KMS-11 (cell line): ENCODE data around the gene LPP.

Source experiments
- H2AFZ ChIP-seq: fragments of 200-600 bp; sonication (generic); 2 replicates; pipeline ENCODE4 v1.6.1; 2016; ENCODE audit warnings: antibody characterized with exemption, mixed run types, low read depth
- H3K27ac ChIP-seq: fragments of 200-600 bp; sonication (generic); 2 replicates; pipeline ENCODE4 v1.6.1; 2016; ENCODE audit warnings: mild to moderate bottlenecking, mixed run types
- H3K27me3 ChIP-seq: fragments of 200-600 bp; sonication (generic); 2 replicates; pipeline ENCODE4 v1.6.1; 2017; ENCODE audit warnings: mild to moderate bottlenecking, low read depth, mixed run types, moderate library complexity; ENCODE audit not compliant: insufficient read depth
- H3K36me3 ChIP-seq: fragments of 200-600 bp; sonication (generic); 2 replicates; pipeline ENCODE4 v1.6.1; 2017; ENCODE audit warnings: mild to moderate bottlenecking, mixed run types; ENCODE audit not compliant: insufficient read depth
- H3K4me1 ChIP-seq: fragments of 200-600 bp; sonication (generic); 2 replicates; pipeline ENCODE4 v1.6.1; 2016; ENCODE audit warnings: mild to moderate bottlenecking, low read depth, mixed run types; ENCODE audit not compliant: poor library complexity, severe bottlenecking
- H3K4me2 ChIP-seq: fragments of 200-600 bp; sonication (generic); 2 replicates; pipeline ENCODE4 v1.7.0; 2016; ENCODE audit warnings: mild to moderate bottlenecking, mixed run types
- H3K4me3 ChIP-seq: fragments of 200-600 bp; sonication (generic); IDR thresholded peaks from 2 replicates; pipeline ENCODE4 v1.6.1; 2017; ENCODE audit warnings: low read depth, low read length, mixed read lengths; ENCODE audit not compliant: insufficient read depth
- H3K79me2 ChIP-seq: fragments of 200-600 bp; sonication (generic); 2 replicates; pipeline ENCODE4 v1.6.1; 2016; ENCODE audit warnings: low read depth, mixed run types; ENCODE audit not compliant: insufficient read depth
- H3K9ac ChIP-seq: fragments of 200-600 bp; sonication (generic); 2 replicates; pipeline ENCODE4 v1.6.1; 2016; ENCODE audit warnings: mild to moderate bottlenecking, mixed run types
- H4K20me1 ChIP-seq: fragments of 200-600 bp; sonication (generic); 2 replicates; pipeline ENCODE4 v1.6.1; 2016; ENCODE audit warnings: mild to moderate bottlenecking, mixed run types; ENCODE audit not compliant: insufficient read depth
- CTCF ChIP-seq: fragments of 200-600 bp; sonication (generic); conservative IDR thresholded peaks from 2 replicates; pipeline ENCODE4 v1.6.1; 2017; ENCODE audit warnings: low read depth, mild to moderate bottlenecking, antibody characterized with exemption, low read length, moderate library complexity, mixed read lengths

Gene LPP

DNA sequence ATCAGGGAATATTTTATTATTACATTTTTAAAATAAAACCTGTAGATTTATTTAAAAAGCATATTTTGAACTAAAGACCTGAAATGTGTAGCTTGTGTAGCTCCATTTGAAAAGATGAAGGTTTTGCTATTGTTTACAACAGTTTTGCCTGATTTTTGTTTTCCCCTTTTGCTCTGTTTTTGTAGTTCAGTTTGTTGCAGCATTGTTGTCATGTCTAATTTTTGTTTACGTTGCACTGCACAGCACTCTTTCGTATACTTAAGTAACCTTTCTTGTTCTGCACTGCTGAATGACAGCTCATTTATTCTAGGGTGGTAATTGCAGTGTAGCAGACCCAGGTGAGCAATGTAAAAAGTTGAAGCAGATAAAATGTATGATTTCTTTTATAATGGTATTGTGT lies 435.8 kb downstream of the LPP start:
- H2AFZ ChIP-seq, result no peak overlapping the region
- H3K27me3 ChIP-seq, result no peaks in the 10 kb centered on the region
- no peak for TF ChIP-seq CTCF
- no peak overlapping the region for H3K27ac ChIP-seq
- no peaks in the 10 kb centered on the region for H4K20me1 ChIP-seq
- no peaks in the 10 kb centered on the region for H3K79me2 ChIP-seq
- no peak overlapping the region for H3K9ac ChIP-seq
- no peaks in the 10 kb centered on the region for H3K4me1 ChIP-seq
- H3K4me2 ChIP-seq, result no peak overlapping the region
- H3K4me3 ChIP-seq, result no peak overlapping the region
- no peaks in the 10 kb centered on the region for H3K36me3 ChIP-seq

DNA sequence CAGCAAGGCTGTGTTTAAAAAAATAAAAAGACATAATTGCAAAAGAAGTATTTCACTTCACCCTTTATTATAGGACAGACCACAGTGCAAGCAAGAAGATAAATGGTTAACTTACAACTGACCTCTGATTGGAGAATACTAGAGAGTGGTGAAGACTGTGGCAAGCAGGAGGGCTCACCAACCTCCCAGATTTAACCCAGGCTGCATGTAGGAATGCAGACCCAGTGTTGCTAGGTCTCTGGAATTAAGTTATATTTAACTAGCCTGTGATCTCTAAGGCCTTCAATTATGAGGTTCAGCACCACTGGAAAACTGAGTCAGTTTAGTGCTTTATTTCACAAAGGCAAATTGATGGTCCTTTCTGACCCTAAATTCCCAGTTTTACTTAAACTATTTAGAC lies 436.6 kb downstream of the LPP start:
- no peaks in the 10 kb centered on the region for H3K36me3 ChIP-seq

DNA sequence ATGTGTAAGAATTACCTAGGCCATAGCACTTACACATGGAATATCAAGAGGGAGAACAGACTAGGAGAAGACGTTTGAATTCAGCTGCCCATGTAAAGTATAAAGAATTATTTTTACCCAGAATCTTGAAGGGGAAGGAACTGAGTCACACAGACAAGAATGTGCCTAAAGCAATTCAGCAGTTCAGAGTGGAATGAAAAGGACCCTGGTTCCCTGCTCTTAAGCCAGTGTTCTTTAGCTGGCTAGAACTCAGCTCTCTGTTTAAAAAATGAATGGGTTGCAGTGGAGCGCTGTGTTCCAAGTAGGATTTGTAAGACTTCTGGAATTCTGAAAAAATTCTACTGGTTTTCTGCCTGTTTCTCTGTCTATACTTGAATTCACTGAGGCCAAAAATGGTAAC lies 440.2 kb downstream of the LPP start:
- Histone ChIP-seq H2AFZ (no peak overlapping the region), H3K9ac (no peak overlapping the region), H3K4me1 (no peaks in the 10 kb centered on the region), H3K27me3 (no peaks in the 10 kb centered on the region), H4K20me1 (no peaks in the 10 kb centered on the region), H3K27ac (no peak overlapping the region), H3K4me3 (no peak overlapping the region), H3K4me2 (no peak overlapping the region), H3K36me3 (no peaks in the 10 kb centered on the region), H3K79me2 (no peaks in the 10 kb centered on the region)
- no peak for TF ChIP-seq CTCF

More for the DNA sequence above, 436.6 kb downstream of the LPP start:
- H3K4me3 ChIP-seq, result no peak overlapping the region
- no peaks in the 10 kb centered on the region for H4K20me1 ChIP-seq
- no peak overlapping the region for H2AFZ ChIP-seq
- no peaks in the 10 kb centered on the region for H3K79me2 ChIP-seq
- H3K4me2 ChIP-seq, result no peak overlapping the region
- no peak for TF ChIP-seq CTCF
- H3K4me1 ChIP-seq, result no peaks in the 10 kb centered on the region
- H3K27me3 ChIP-seq, result no peaks in the 10 kb centered on the region
- no peak overlapping the region for H3K27ac ChIP-seq
- H3K9ac ChIP-seq, result no peak overlapping the region

GRCh38 chr3:188595890-188596376 lies 442.0 kb downstream of the LPP start:
- H2AFZ ChIP-seq, result no peak overlapping the region
- H3K4me2 ChIP-seq, result no peak overlapping the region
- H3K36me3 ChIP-seq, result no peaks in the 10 kb centered on the region
- no peak overlapping the region for H3K4me3 ChIP-seq
- no peaks in the 10 kb centered on the region for H3K4me1 ChIP-seq
- no peak for TF ChIP-seq CTCF
- H3K9ac ChIP-seq, result no peak overlapping the region
- H4K20me1 ChIP-seq, result no peaks in the 10 kb centered on the region
- H3K27me3 ChIP-seq, result no peaks in the 10 kb centered on the region
- H3K27ac ChIP-seq, result no peak overlapping the region
- no peaks in the 10 kb centered on the region for H3K79me2 ChIP-seq
